Lower lobe of right lung (tissue), 2 donors: Measurements from ENCODE around the gene SUPT6H. TPM values are rescaled to one million over a fixed set of nuclear protein-coding genes. Genes with fewer than 3 reads are reported as not detected.

Experiments used
- ATAC-seq, 2 donors: fragments of 200-7000 bp; cut with Tn5 transposase; one replicate each; pipeline ENCODE4 v1.9.1; 2020 to 2022; ENCODE audit warnings: mild to moderate bottlenecking in 2 of 2, moderate library complexity in 2 of 2
- DNase-seq: peaks from one replicate; pipeline ENCODE4 v3.0.0-alpha.2; 2020
- H3K27ac ChIP-seq: fragments of 200-600 bp; one replicate; pipeline ENCODE4 v1.8.0; 2022
- H3K27me3 ChIP-seq: fragments of 200-600 bp; one replicate; pipeline ENCODE4 v1.8.0; 2022; ENCODE audit warnings: low read depth
- H3K36me3 ChIP-seq: fragments of 200-600 bp; one replicate; pipeline ENCODE4 v1.8.0; 2022; ENCODE audit warnings: mild to moderate bottlenecking
- H3K4me1 ChIP-seq: fragments of 200-600 bp; one replicate; pipeline ENCODE4 v1.8.0; 2022
- H3K4me3 ChIP-seq: fragments of 200-600 bp; one replicate; pipeline ENCODE4 v1.8.0; 2022; ENCODE audit warnings: mild to moderate bottlenecking
- H3K9me3 ChIP-seq: fragments of 200-600 bp; one replicate; pipeline ENCODE4 v1.8.0; 2022
- CTCF ChIP-seq: fragments of 200-600 bp; IDR thresholded peaks from one replicate; pipeline ENCODE4 v1.8.0; 2022; ENCODE audit warnings: antibody characterized with exemption, mild to moderate bottlenecking
- intact Hi-C: fragments of 100-400 bp; cut with DNase I; formaldehyde crosslinking; loops from one replicate; pipeline ENCODE4 v1.11.0; 2022
- total RNA-seq: library from RNA; stranded (reverse); fragmentation: NEBNext Ultra II Directional; extraction: Animal tissue kit (Norgen Biotek cat#: 25700); gene quantifications from one replicate; pipeline ENCODE4 v1.2.1, GENCODE V29; 2021
- donor health status: DM: no; HTN: yes; CAD: no; lungs with severe emphysema.

Gene SUPT6H
- total RNA-seq, 1 donor from 2014 or later = 60.3 TPM

- Histone ChIP-seq H3K4me3 (no peak overlapping the region), H3K36me3 (peaks cover 99% of the 10 kb centered on the region), H3K27ac (no peak overlapping the region), H3K4me1 (no peaks in the 10 kb centered on the region), H3K27me3 (no peaks in the 10 kb centered on the region), H3K9me3 (no peaks in the 10 kb centered on the region)
- ATAC-seq (no peak), DNase-seq (no peak)
- intact Hi-C loops = no loop called here
- TF ChIP-seq CTCF = no peak
Observed at GRCh38 chr17:28623696-28624095, 38.3 kb upstream of the SUPT6H start.

DNA sequence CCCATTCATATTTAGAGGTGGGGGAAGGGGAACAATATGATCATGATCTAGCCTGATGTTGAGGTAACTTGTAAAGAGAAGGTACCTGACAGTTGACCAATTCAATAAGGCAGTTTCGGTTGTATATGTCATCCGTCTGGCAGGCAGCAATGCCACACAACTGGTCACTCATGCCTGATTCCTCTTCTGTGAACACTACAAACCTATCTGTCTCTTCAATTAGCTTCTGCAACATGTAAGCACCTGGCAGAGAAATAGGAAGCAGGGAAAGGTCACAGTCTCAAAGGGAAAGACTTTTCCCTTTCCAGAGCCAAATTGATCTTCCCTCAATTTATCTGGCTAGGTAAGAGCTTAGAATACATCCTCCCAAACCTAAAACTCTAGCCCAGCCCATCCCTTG is 37.9 kb upstream of the SUPT6H start:
- H3K4me3 ChIP-seq = no peak overlapping the region
- intact Hi-C loops = no loop called here
- ATAC-seq (no peak), DNase-seq (no peak)
- no peak overlapping the region for H3K27ac ChIP-seq
- no peaks in the 10 kb centered on the region for H3K4me1 ChIP-seq
- no peaks in the 10 kb centered on the region for H3K27me3 ChIP-seq
- peaks cover 99% of the 10 kb centered on the region for H3K36me3 ChIP-seq
- TF ChIP-seq CTCF = no peak
- no peaks in the 10 kb centered on the region for H3K9me3 ChIP-seq

GRCh38 chr17:28626818-28627217 is 35.2 kb upstream of the SUPT6H start:
- no peaks in the 10 kb centered on the region for H3K9me3 ChIP-seq
- no peaks in the 10 kb centered on the region for H3K27me3 ChIP-seq
- intact Hi-C loops = no loop called here
- DNase-seq = no peak
- no peak for TF ChIP-seq CTCF
- no peaks in the 10 kb centered on the region for H3K4me1 ChIP-seq
- no peak overlapping the region for H3K27ac ChIP-seq
- H3K4me3 ChIP-seq = no peak overlapping the region
- H3K36me3 ChIP-seq = peaks cover 99% of the 10 kb centered on the region
- no peak for ATAC-seq

DNA sequence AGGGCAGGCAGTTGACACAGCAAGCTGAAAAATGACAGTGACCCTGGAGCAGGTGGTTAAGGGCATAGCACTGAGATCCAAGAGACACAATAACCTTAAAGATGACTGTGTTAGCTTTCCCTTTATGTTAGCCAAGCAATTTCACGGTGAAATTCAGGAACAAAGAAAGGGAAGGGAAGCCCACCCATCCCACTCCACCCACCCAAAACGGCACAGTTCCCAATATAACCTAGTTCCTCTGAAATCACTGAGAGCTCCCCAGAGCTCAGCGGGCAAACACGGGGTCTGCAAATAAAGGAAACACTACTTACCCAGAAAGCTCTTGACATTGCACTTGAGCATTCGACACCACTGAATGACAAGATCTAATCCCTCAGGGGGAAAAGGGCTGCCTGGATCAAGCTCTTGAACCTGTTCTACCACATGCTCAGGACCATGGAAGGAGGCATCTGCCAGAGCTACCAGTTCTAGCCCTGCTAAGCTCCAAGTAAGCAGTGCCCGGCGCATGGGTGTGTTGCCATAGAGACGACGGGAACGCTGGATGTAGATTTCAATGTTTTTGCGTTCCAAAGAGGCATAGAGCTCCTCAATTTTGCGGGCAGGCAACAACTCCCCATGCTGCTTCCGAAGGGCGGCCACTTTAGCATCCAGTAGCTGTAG is 27.7 kb upstream of the SUPT6H start:
- peaks cover 100% of the 10 kb centered on the region for H3K36me3 ChIP-seq

GRCh38 chr17:28635506-28635905 is 26.5 kb upstream of the SUPT6H start:
- ATAC-seq = no peak
- Histone ChIP-seq H3K9me3 (no peaks in the 10 kb centered on the region), H3K27me3 (no peaks in the 10 kb centered on the region), H3K27ac (no peak overlapping the region), H3K4me3 (no peak overlapping the region), H3K4me1 (no peaks in the 10 kb centered on the region), H3K36me3 (peaks cover 100% of the 10 kb centered on the region)
- TF ChIP-seq CTCF = no peak
- intact Hi-C loops = no loop called here
- no peak for DNase-seq

More for the DNA sequence above, 27.7 kb upstream of the SUPT6H start:
- H3K9me3 ChIP-seq = no peaks in the 10 kb centered on the region
- no peaks in the 10 kb centered on the region for H3K4me1 ChIP-seq
- intact Hi-C loops = no loop called here
- H3K27ac ChIP-seq = no peak overlapping the region
- H3K4me3 ChIP-seq = no peak overlapping the region
- TF ChIP-seq CTCF = no peak
- ATAC-seq (no peak), DNase-seq (no peak)
- no peaks in the 10 kb centered on the region for H3K27me3 ChIP-seq
